Fibroblast of skin of left quadriceps (primary cell): Measurements from ENCODE around the gene ZBTB42.
A peak's percentile ranks its signal among the peaks of the same experiment; 100 is the strongest.

ENCODE experiments used
- DNase-seq, 2 experiments: peaks; one replicate each; pipeline ENCODE4 v3.0.0-alpha.2; 2013; ENCODE audit warnings: low read depth in 2 of 2

Gene ZBTB42

GRCh38 chr14:104794993-104795780 is 5.7 kb upstream of the ZBTB42 start, which contains the start of gene AKT1:
AKT1 (minus strand) TSS chr14:104795748; CDS start chr14:104792643, 3,105 bp downstream.
- DNase-seq, result no peak

DNA sequence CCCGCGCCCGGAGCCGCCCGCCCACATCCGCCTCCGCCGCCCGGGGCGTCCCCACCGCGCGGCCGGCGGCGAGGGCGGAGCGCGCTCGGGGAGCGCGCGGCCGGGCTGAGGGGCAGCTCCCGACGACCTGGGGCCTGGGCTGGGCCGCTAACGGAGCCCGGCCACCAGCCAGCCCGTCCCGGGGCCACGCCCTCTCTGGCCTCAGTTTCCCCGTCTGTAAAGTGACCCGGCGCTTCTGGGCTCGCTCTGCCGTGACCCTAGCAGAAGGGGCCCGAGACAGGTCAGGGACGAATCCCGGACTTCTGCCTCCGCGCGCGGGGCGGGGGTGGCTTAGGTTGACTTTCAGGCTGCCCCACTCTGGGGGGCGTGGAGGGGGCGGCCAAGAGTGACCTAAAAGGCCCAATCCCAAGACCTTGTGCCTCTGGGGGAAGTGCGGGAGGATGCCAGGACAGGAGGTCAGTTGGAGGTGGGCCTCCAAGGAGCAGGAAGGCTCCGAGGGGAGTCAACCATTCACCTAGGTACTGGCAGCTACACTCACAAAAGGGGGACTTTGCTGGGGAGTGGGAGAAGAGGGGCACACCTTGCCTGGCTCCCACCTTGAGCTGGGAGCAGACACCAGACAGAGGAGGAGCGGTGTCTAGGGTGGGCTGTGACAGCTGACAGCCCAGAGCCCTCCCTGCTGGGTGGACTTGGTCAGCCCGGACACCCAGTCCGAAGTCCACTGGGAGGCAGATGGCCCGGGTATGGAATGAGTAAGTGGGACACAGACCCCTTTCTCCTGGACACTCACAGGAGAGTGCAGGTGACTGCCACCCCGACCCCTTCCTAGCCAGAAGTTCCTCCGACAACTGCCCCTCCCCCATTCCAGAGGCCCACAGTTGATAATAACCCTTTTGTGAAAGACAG is 4.9 kb upstream of the ZBTB42 start:
- peak in 1 of 2 experiments; percentile 13 for DNase-seq

DNA sequence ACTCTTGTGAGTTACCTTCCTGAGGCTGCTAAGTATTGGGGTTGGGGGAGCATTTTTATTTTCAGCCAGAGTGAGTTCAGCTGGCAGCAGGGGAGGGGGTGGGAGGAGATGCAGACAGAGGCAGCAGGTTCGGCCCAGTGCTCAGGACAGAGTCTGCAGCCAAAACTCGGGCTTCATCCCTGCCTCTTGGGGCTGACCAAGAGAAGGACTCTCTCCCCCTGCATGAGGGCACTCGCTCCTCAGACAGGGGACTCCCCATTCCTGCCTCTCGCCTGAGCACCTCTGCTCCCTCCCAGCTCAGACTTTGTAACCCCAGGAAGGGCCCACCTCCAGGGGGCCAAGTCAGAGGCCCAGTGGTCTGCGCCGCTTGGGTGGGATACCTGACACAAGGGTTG is 4.2 kb upstream of the ZBTB42 start:
- no peak for DNase-seq

DNA sequence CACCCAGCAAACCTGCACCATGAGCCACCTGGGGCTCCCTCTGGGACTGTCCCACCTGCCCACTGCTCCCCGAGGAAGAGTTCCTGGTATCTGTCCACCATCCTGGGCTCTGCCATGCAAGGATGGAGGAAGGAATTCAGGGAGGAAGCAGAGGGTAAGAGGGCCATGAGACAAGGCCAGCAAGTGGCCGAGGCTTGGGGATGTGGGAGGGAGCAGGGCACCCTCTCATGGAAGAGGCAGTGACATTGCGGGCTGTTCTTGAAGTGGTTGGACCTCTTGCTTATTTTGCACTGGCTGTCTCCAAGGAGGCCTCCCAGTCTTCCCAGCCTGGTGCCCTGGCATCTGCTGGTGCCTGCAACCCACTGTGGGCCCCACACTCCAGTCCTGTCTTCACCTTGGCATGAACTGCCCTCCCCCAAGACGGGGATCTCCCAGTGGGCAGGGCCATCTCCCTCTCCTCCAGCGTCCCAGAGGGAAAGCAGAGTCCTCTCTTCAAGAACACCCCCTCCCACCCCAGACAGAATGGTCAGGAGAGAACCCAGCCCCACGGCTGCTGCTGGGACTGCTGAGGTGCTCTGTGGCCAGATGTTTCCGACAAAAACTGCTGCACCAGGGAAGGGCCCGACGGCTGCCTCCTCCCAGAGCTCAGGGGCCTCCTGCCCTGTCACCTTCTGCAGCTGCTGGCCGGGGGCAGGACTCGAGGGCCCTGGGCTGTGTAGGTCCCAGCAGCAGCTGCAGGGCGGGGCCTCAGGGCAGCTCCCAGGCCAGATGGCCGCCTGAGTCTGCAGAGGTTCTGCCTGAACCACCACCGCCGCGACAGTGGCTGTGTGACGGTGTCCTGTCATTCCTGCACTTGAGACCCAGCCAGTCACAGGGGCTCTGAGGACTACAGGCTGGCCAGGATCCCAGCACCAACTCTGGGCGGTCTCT is 3.5 kb upstream of the ZBTB42 start:
- no peak for DNase-seq

DNA sequence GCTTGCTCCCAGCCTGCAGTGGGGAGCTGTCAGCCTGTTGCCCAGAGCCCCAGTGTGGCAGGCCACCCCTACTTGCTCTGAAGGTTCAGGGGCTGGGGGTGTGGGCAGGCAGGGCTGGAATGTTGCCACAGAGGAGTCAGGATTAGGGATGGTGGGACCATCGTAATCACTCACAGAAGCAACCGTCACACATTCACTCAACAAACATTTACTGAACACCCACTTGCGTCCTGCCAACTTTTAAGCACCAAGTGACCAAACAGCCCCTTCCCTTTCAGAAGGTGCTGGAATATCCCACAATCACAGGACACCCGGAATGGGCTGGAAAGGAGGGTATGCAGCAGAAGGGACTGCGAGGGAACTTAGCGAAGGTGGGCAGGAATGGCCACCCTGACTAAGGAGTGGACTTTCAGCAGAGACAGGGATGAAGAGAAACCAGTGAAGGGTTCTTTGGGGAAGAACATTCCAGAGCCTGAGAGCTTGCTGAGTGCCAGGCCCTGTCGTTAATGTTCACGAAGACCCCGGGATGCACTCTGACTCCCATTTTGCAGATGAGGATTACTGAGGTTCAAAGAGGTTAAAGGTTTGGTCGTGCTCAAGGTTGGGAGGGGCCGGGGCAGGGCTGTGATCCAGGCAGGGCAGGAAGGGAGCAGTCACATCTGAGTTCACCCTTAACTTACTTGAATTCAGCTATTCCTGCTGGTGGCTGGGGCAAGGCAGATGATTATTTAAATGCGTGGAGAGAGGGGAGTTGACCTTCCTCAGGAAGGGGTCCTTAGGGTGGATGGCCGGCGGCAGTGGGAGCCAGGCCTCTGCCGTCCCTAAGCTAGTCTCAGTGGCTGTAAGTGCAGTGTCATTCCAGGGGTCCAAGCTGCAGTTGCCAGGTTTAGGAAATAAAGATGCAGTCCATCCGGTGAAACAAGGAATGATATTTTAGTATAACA is 2.3 kb upstream of the ZBTB42 start:
- DNase-seq, result no peak

DNA sequence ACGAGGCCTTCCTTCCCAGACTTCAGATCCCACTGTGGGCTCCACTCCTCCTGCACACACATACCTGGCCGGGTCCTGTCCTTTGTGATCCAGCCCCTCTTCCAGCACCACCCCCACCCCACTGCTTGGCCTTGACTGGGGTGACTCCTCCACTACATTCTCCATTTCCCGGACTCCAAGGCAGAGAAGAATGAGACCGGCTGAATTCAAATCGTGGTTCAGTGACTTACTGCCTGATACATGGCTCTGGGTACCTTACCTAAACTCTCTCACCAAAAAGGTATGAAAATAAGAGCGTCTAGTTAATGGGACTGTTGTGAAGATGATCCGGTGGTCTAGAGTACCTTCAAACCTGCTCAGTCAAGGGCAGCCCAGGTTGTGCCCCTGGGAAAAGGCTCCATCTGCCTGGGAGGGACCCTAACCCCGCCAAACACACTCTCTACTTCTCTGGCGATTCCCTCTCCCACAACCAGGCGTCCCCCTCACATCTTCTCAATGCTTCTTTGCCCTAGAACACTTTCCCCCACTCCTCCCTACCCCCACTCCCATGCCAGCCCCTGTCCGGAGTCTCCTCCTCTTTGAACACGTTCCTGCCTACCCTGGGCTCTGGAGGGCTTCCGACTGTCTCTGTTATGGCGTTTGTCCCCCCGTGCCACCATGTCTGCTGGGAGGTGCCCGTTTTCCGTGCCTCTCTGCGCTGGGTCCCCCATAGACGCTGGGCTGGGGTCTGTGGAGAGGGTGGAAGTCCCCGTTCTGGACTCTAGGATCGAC is 1.5 kb upstream of the ZBTB42 start:
- DNase-seq, result peak; percentile 19 to 29

DNA sequence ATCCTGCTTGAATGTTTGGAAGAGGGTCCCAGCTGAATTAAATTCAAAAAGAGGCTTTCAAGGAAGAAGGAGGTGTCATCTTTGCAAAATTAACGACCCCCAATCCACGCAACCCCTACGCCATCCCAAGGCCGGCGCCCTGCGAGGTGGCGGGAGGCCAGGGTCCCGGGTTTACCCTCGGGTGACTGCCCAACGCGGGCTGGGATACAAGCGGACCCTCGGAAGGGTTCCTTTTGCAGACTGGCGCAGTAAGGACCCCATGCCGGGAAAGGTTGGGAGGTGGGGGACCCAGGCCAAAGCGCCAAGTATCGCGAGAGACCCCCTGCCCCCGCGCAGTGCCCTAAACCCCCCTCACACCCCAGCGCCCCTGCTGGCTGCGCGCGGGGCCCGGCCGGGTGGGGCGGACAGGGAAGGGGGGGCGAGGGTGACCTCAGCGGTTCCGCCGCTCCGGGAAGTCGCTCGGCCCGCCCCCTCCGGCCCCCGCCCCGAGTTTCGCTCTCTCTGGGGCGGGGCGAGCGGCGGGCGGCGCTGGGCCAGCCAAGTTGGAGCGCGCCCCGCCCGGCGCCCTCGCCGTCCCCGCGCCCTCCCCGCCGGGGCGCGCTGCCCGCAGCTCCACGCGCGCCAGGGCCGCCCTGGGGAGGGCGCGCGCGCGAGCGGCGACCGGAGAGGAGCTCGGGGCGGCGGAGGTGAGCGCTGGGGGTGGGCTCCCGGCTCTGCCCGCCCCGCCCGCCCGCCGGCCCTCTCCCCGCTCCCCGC is 708 bp upstream of the ZBTB42 start:
- peak; percentile 66 to 70 for DNase-seq

DNA sequence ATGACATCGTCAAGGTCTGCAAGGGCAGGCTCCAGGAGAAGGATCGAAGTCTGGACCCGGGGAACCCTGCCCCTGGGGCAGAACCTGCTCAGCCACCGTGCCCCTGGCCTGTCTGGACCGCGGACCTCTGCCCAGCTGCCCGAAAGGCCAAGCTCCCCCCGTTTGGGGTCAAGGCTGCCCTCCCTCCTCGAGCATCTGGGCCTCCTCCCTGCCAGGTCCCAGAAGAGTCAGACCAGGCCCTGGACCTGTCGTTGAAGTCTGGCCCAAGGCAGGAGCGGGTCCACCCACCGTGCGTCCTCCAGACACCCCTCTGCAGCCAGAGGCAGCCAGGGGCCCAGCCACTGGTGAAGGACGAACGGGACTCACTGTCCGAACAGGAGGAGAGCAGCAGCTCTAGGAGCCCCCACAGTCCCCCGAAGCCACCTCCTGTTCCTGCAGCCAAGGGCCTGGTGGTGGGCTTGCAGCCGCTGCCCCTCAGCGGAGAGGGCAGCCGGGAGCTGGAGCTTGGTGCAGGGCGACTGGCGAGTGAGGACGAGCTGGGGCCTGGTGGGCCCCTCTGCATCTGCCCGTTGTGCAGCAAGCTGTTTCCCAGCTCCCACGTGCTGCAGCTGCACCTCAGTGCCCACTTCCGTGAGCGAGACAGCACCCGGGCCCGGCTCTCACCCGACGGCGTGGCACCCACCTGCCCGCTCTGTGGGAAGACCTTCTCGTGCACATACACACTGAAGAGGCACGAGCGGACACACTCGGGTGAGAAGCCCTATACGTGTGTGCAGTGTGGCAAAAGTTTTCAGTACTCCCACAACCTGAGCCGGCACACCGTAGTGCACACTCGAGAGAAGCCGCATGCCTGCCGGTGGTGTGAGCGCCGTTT is 856 bp downstream of the ZBTB42 start:
- DNase-seq, result no peak

GRCh38 chr14:104802394-104803184 is 1.7 kb downstream of the ZBTB42 start:
- no peak for DNase-seq

DNA sequence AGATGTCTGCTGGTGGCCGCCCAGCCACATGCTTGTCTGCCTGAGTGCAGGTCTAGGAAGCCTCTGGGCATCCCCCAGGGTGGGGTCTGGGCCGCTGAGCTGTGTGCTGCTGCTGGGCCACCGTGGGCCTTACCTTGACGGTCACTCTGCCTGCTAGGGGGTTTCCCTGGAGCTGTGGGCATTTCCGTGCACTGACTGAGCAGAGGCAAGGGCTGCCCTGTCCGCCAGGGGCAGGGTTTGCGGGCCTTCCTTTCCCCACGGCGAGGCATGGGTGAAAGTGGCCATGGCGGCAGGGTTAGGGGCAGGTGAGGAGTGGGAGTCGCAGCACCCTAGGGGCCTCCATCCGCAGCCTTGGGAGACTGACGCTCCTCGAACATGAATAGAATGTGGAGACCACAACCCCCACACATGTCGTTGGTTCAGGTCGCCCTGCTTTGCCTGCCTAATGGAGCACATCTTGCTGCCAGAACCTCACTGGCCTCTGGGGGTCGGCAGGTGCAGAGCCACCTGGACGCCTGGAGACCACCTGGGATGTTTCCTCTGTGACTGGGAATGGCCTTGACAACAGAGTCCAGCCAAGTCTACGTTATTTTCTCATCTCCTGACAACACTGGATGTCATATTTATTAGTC is 2.5 kb downstream of the ZBTB42 start:
- DNase-seq, result no peak

DNA sequence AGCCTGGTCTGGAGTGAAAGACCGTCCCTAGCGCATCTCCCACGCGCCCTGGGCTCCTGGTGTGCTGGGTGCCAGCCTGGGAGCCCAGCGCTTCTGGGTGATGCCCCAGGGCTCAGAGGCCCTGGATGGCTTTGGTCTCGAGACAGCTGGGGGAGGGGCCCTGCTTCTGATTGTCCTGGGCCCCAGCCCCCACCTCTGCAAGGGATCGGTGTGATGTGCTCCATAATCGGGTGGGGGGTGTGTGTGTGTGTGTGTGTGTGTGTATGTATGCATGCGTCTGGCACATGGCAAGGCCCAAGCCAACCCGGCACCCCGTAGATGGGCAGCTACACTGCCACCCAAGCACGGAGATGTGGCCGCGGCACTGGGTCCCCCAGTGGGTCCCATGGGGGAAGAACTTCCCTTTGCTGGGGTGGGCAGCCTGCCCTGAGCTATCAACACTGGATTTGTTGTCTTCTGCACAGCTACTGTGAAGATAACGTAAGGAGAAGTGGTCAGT is 3.1 kb downstream of the ZBTB42 start:
- DNase-seq, result no peak

DNA sequence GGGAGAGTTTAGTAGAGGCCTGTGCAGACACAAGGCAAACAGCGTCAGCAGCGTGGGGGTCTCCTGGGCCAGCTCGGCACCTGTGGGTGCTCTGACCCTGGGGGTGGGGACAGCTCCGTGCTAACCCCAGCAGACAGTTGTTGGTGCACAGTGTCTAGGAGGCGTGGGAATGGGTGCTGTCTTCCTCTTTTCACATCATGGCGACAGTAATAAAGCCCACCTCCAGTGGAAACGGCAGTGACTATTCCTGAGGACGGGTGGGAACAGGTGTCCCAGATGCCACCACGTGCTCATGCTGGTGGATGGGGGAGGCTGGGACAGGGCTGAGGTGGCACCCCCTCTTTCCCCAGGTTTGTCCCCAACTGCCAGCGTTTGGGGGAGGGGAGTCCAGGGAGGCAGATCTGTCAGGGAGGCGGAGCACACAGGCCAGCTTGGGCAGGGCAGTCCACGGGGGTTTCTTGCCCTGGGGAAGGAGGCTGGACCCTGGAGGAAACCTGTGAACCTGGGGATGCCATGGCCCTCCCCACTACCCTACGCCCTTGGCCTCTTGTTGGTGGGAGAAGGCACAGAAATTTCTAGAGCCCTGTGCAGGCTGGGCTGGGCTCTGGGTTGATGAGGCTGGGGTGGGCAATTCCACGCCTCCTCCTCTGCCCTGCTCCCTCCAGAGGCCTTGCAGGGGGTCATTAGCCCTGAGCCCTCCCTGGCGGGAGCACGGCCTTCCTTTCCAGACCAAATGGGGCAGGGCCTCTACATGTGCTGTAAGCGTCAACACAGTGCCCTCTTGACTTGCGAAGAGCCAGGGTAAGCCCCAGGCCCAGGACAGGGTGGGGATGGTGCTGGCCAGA is 3.8 kb downstream of the ZBTB42 start:
- no peak for DNase-seq

GRCh38 chr14:104805326-104805678 is 4.4 kb downstream of the ZBTB42 start:
- DNase-seq, result peak; percentile 76 to 81

GRCh38 chr14:104805941-104806624 is 5.2 kb downstream of the ZBTB42 start:
- no peak for DNase-seq
